Left lobe of liver (tissue), 2 donors: ENCODE data around the gene DSC2. TPM values are rescaled to one million over a fixed set of nuclear protein-coding genes. Genes with fewer than 3 reads are reported as not detected.

ENCODE experiments used
- ATAC-seq: fragments of 200-7000 bp; cut with Tn5 transposase; one replicate; pipeline ENCODE4 v1.9.1; 2020; ENCODE audit warnings: mild to moderate bottlenecking, moderate library complexity
- DNase-seq: peaks from one replicate; pipeline ENCODE4 v3.0.0-alpha.2; 2020; ENCODE audit warnings: low spot score
- total RNA-seq: library from RNA; stranded (reverse); gene quantifications from one replicate; pipeline ENCODE4 v1.2.1, GENCODE V29; 2021
- donor health status: DM: no; HTN: no; CAD: no; lungs with moderate emphysema.
- donor health status: DM: no; HTN: yes; CAD: no.

Gene DSC2
- total RNA-seq, 1 donor from 2014 or later, result 4.6 TPM

- DNase-seq (no peak), ATAC-seq (no peak)
These were observed 2.6 kb downstream of the DSC2 start for GRCh38 chr18:31099450-31100230.

GRCh38 chr18:31098878-31099277, 3.3 kb downstream of the DSC2 start:
- no peak for DNase-seq

GRCh38 chr18:31097666-31098065, 4.6 kb downstream of the DSC2 start:
- ATAC-seq (no peak), DNase-seq (no peak)

More at GRCh38 chr18:31098878-31099277, 3.3 kb downstream of the DSC2 start:
- no peak for ATAC-seq

GRCh38 chr18:31093880-31094279, 8.3 kb downstream of the DSC2 start:
- DNase-seq, result no peak
- no peak for ATAC-seq

- ATAC-seq, result no peak
These were observed 8.9 kb downstream of the DSC2 start for GRCh38 chr18:31093294-31093693.

GRCh38 chr18:31091350-31091749, 10.9 kb downstream of the DSC2 start:
- no peak for ATAC-seq
- no peak for DNase-seq

More at GRCh38 chr18:31093294-31093693, 8.9 kb downstream of the DSC2 start:
- no peak for DNase-seq

- no peak for ATAC-seq
- DNase-seq, result no peak
These were observed 13.7 kb downstream of the DSC2 start for GRCh38 chr18:31088532-31088931.

GRCh38 chr18:31079973-31080372, 22.2 kb downstream of the DSC2 start:
- DNase-seq (no peak), ATAC-seq (no peak)

- ATAC-seq, result no peak
- DNase-seq, result no peak
These were observed 24.3 kb downstream of the DSC2 start for GRCh38 chr18:31077878-31078277.

- no peak for ATAC-seq
- DNase-seq, result no peak
These were observed 30.0 kb downstream of the DSC2 start for GRCh38 chr18:31072175-31072574.

GRCh38 chr18:31070206-31070605, 32.0 kb downstream of the DSC2 start:
- DNase-seq (no peak), ATAC-seq (no peak)

GRCh38 chr18:31066266-31066665, 36.0 kb downstream of the DSC2 start:
- ATAC-seq (no peak), DNase-seq (no peak)

- ATAC-seq (no peak), DNase-seq (no peak)
These were observed 37.0 kb downstream of the DSC2 start for GRCh38 chr18:31065036-31065773.

GRCh38 chr18:31064130-31064529, 38.1 kb downstream of the DSC2 start:
- no peak for DNase-seq
- ATAC-seq, result no peak

- no peak for ATAC-seq
- no peak for DNase-seq
These were observed 40.3 kb downstream of the DSC2 start for GRCh38 chr18:31061945-31062344.

GRCh38 chr18:31058897-31059296, 43.3 kb downstream of the DSC2 start:
- ATAC-seq (no peak), DNase-seq (no peak)

GRCh38 chr18:31057917-31058316, 44.3 kb downstream of the DSC2 start:
- ATAC-seq (no peak), DNase-seq (no peak)

GRCh38 chr18:31057051-31057450, 45.2 kb downstream of the DSC2 start:
- DNase-seq, result no peak
- ATAC-seq, result peak; percentile 34

- ATAC-seq (no peak), DNase-seq (no peak)
These were observed 45.9 kb downstream of the DSC2 start for GRCh38 chr18:31056296-31056695.

GRCh38 chr18:31050635-31051034, 51.6 kb downstream of the DSC2 start:
- no peak for ATAC-seq
- no peak for DNase-seq

- no peak for DNase-seq
- no peak for ATAC-seq
These were observed 53.0 kb downstream of the DSC2 start for GRCh38 chr18:31049189-31049588.

GRCh38 chr18:31048216-31048615, 54.0 kb downstream of the DSC2 start:
- no peak for DNase-seq
- ATAC-seq, result no peak
